ENCODE results near the gene PRR23E. TPM values are rescaled to one million over a fixed set of nuclear protein-coding genes. Genes with fewer than 3 reads are reported as not detected.
A peak's percentile ranks its signal among the peaks of the same experiment; 100 is the strongest.

Gene PRR23E
- total and polyA plus RNA-seq, 2 experiments from 2014 or later, result not detected

- no peak overlapping the region for H3K4me3 ChIP-seq
- Mint-ChIP-seq H3K4me3 (no peak overlapping the region), H3K4me1 (no peaks in the 10 kb centered on the region), H3K27ac (no peak overlapping the region), H3K36me3 (ENCODE audit: low read depth) (peaks cover 16% of the 10 kb centered on the region), H3K27me3 (ENCODE audit: insufficient read depth, low read depth, poor library complexity) (peaks cover 4% of the 10 kb centered on the region), H3K9me3 (peaks cover 83% of the 10 kb centered on the region)
- no peaks in the 10 kb centered on the region for H3K79me2 ChIP-seq (replicated peaks; ENCODE audit: insufficient read depth)
- H3K36me3 ChIP-seq (ENCODE audit: insufficient read depth), result peaks cover 17% of the 10 kb centered on the region
- no peaks in the 10 kb centered on the region for H3F3A ChIP-seq (replicated peaks; ENCODE audit: low read depth)
- no peak overlapping the region for H2AFZ ChIP-seq
- TF ChIP-seq REST (IDR thresholded peaks at IDR 0.05; ENCODE audit: unreplicated experiment) (no peak), ZNF462 (CRISPR knock-in tag; IDR thresholded peaks at IDR 0.05) (no peak), EZH2phosphoT487 (IDR thresholded peaks at IDR 0.05; ENCODE audit: unreplicated experiment) (no peak), CREB1 (CRISPR knock-in tag; IDR thresholded peaks at IDR 0.05; ENCODE audit: low read depth) (no peak), EZH2 (IDR thresholded peaks at IDR 0.05; ENCODE audit: low read depth, unreplicated experiment) (no peak), STAT1 (IDR thresholded peaks at IDR 0.05; ENCODE audit: unreplicated experiment) (no peak), POLR2AphosphoS5 (IDR thresholded peaks at IDR 0.05; ENCODE audit: low read depth) (no peak), CTCF (conservative IDR thresholded peaks at IDR 0.05; ENCODE audit: low read depth in 2 of 2) (no peak), ZNF114 (CRISPR knock-in tag; IDR thresholded peaks at IDR 0.05) (no peak), ETS1 (IDR thresholded peaks at IDR 0.05) (no peak), ZNF331 (CRISPR knock-in tag; IDR thresholded peaks at IDR 0.05; ENCODE audit: low read depth) (no peak), NANOG (IDR thresholded peaks at IDR 0.05; ENCODE audit: borderline replicate concordance) (no peak)
- H3K27me3 ChIP-seq (ENCODE audit: insufficient read depth), result no peaks in the 10 kb centered on the region
- no peaks in the 10 kb centered on the region for H4K20me1 ChIP-seq (replicated peaks; ENCODE audit: insufficient read depth)
- ATAC-seq (no peak), DNase-seq (ENCODE audit: low spot score) (peak; percentile 11)
- H3K9me2 ChIP-seq (ENCODE audit: insufficient read depth), result no peaks in the 10 kb centered on the region
- no peak overlapping the region for H3K4me2 ChIP-seq
- no peaks in the 10 kb centered on the region for H3K4me1 ChIP-seq (ENCODE audit: insufficient read depth)
- no peak overlapping the region for H3K27ac ChIP-seq (ENCODE audit: low read depth)
Measured at GRCh38 chr3:127247292-127247691, 54.4 kb downstream of the PRR23E start.

Data from GM23338 (cell line).